Measurements from ENCODE around the gene H1-8. TPM values are rescaled to one million over a fixed set of nuclear protein-coding genes. Genes with fewer than 3 reads are reported as not detected.
"Not testable (repeated sequence)": the region's sequence is repeated elsewhere in the genome, so short reads cannot be mapped to it uniquely, and the experiment has no call there.

The H1-8 gene
- total RNA-seq, 4 donors from 2014 or later = not detected

DNA sequence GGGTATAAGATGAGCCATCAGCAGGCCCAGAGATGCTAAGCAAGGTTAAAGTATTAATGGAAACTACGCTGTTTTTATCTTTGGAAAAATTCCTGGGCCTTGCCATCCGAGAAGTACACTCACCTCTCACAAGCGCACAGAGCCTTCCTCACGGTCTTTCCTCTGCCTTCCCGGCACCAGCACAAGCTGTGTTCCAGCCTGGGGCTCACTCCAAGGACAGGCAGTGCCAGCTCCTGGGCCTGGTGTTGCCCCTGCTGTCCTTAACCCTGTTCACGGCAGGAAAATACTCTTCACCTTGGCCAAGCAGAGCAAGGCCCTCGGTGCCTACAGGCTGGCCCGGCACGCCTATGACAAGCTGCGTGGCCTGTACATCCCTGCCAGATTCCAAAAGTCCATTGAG is 28.9 kb upstream of the H1-8 start:
- no peak overlapping the region for H3K4me3 ChIP-seq
- 78 to 96% methylated on average over 6 to 10 of the region's 10 CpGs for WGBS, 2 donors
- H3K36me3 ChIP-seq = peaks cover 0 to 98% (median 0%) of the 10 kb centered on the region in 3 donors
- H3K4me1 ChIP-seq = no peaks in the 10 kb centered on the region
- no peaks in the 10 kb centered on the region for H3K9me3 ChIP-seq
- no peak overlapping the region for H3K27ac ChIP-seq
- DNase-seq (ENCODE audit: low spot score in 2 of 2) = no peak
- no peak for TF ChIP-seq EP300 (IDR thresholded peaks at IDR 0.05)
- no peak for TF ChIP-seq POLR2A (IDR thresholded peaks at IDR 0.05)
- TF ChIP-seq, protein P1, sequence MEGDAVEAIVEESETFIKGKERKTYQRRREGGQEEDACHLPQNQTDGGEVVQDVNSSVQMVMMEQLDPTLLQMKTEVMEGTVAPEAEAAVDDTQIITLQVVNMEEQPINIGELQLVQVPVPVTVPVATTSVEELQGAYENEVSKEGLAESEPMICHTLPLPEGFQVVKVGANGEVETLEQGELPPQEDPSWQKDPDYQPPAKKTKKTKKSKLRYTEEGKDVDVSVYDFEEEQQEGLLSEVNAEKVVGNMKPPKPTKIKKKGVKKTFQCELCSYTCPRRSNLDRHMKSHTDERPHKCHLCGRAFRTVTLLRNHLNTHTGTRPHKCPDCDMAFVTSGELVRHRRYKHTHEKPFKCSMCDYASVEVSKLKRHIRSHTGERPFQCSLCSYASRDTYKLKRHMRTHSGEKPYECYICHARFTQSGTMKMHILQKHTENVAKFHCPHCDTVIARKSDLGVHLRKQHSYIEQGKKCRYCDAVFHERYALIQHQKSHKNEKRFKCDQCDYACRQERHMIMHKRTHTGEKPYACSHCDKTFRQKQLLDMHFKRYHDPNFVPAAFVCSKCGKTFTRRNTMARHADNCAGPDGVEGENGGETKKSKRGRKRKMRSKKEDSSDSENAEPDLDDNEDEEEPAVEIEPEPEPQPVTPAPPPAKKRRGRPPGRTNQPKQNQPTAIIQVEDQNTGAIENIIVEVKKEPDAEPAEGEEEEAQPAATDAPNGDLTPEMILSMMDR (IDR thresholded peaks at IDR 0.05) = no peak
- no peaks in the 10 kb centered on the region for H3K27me3 ChIP-seq

DNA sequence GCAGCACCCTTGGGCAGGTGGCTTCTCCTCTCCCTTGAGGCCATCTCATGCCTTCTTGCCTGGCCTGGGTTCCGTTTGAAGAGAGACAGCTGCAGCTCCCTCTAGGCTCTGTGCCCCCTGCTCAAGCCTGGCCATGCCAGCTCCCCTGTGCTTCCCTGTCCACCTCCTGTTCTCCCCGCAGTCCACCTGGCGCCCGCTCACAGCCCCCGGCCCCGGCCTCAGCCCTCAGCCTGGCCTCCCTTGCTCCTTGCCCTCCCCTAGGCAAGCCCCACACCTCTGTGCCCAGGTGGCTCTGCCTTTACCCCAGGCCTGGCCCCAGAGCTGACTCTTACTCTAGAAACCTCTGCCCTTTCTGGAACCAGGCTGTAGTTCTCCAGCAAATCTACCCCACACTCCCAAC is 28.4 kb upstream of the H1-8 start:
- 93 to 96% methylated on average over 6 of the region's 6 CpGs for WGBS, 2 donors
- H3K4me1 ChIP-seq = no peaks in the 10 kb centered on the region
- peaks cover 0 to 98% (median 0%) of the 10 kb centered on the region in 3 donors for H3K36me3 ChIP-seq
- TF ChIP-seq POLR2A (IDR thresholded peaks at IDR 0.05) (no peak), EP300 (IDR thresholded peaks at IDR 0.05) (no peak)
- TF ChIP-seq, protein P1 (IDR thresholded peaks at IDR 0.05) = no peak
- no peak for DNase-seq (ENCODE audit: low spot score in 2 of 2)
- no peaks in the 10 kb centered on the region for H3K27me3 ChIP-seq
- no peaks in the 10 kb centered on the region for H3K9me3 ChIP-seq
- H3K27ac ChIP-seq = no peak overlapping the region
- H3K4me3 ChIP-seq = no peak overlapping the region

DNA sequence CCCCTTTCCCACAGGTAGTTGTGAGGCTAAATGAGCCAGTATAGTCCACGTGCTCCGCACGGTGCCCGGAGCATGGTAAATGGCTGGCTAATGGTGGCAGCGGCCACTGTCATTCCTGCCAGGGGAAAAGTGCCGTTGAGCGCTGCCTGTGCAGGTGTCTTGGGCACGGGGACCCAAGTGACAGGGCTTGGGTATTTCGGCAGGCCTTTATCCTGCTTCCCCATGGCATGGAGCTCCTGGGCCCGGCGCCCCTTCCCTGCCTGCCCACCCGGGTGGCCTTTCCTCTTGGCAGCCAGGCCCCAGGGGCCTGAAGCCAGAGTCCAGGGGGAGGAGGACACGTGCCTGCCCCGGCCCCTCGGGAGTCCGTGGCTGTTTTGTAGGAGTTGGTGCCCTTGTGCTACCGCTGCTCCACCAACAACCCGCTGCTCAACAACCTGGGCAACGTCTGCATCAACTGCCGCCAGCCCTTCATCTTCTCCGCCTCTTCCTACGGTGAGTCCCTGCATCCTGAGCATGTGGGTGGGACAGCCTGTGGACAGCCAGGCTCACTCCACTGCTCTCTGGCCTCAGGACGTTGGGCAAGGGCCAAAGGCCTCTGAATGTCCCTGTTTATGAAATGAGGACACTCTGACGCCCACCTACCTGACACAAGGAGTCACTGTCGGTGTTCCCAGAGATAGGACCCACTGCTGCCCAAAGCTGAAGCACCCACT is 27.7 kb upstream of the H1-8 start:
- H3K4me3 ChIP-seq; H3K4me1 ChIP-seq; H3K27ac ChIP-seq; H3K27me3 ChIP-seq; DNase-seq (ENCODE audit: low spot score in 2 of 2); H3K9me3 ChIP-seq: not testable (repeated sequence)
- H3K36me3 ChIP-seq = peaks cover 0 to 98% (median 0%) of the 10 kb centered on the region in 3 donors
- 90 to 97% methylated on average over 12 to 18 of the region's 25 CpGs for WGBS, 2 donors

DNA sequence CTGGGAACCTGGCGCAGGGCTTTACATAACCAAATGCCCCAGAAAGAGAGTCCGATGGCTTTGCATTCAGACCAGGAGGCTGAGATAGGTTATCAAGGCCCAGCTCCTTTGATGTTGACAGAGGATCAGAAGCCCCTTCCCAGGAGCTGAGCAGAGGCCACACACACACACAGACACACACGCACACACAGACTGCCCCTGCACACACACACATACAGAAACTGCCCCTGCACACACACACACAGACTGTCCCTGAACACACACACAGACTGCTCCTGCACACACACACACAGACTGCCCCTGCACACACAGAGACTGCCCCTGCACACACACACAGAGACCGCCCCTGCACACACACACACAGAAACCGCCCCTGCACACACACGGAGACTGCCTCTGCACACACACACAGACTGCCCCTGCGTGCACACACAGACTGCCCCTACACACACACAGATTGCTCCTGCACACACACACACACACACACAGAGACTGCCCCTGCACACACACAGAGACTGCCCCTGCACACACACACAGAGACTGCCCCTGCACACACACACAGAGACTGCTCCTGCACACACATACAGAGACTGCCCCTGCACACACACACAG is 27.0 kb upstream of the H1-8 start:
- 83 to 89% methylated on average over 6 to 7 of the region's 7 CpGs for WGBS, 2 donors
- H3K9me3 ChIP-seq; H3K4me1 ChIP-seq; H3K27ac ChIP-seq; H3K4me3 ChIP-seq; H3K27me3 ChIP-seq; DNase-seq (ENCODE audit: low spot score in 2 of 2): not testable (repeated sequence)
- H3K36me3 ChIP-seq = peaks cover 0 to 95% (median 0%) of the 10 kb centered on the region in 3 donors

DNA sequence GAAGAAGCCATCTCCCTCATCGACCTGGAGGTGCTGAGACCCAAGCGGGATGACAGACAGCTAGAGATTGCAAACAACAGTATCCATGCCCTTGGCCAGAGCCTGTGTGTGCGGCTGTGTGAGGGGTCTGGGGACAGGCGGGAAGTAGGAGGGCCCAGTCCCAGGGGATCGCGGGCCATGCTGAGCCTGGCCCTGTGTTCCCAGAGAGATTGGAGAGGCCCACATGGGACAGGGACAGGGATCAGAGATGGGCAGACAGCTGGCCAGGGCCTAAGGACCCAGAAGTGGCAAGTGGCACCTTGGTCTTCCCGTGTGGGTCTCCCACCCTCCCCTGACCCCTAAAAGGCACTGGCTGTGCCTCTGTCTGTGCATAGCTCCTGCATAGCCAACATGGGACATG is 25.5 kb upstream of the H1-8 start:
- Histone ChIP-seq H3K36me3 (peaks cover 0 to 83% (median 0%) of the 10 kb centered on the region in 3 donors), H3K4me1 (no peaks in the 10 kb centered on the region), H3K9me3 (no peaks in the 10 kb centered on the region), H3K27me3 (no peaks in the 10 kb centered on the region), H3K27ac (no peak overlapping the region), H3K4me3 (no peak overlapping the region)
- DNase-seq (ENCODE audit: low spot score in 2 of 2) = no peak
- no peak for TF ChIP-seq EP300 (IDR thresholded peaks at IDR 0.05)
- TF ChIP-seq POLR2A (IDR thresholded peaks at IDR 0.05) = no peak
- TF ChIP-seq, protein P1 (IDR thresholded peaks at IDR 0.05) = no peak
- 86 to 94% methylated on average over 7 of the region's 7 CpGs for WGBS, 2 donors

DNA sequence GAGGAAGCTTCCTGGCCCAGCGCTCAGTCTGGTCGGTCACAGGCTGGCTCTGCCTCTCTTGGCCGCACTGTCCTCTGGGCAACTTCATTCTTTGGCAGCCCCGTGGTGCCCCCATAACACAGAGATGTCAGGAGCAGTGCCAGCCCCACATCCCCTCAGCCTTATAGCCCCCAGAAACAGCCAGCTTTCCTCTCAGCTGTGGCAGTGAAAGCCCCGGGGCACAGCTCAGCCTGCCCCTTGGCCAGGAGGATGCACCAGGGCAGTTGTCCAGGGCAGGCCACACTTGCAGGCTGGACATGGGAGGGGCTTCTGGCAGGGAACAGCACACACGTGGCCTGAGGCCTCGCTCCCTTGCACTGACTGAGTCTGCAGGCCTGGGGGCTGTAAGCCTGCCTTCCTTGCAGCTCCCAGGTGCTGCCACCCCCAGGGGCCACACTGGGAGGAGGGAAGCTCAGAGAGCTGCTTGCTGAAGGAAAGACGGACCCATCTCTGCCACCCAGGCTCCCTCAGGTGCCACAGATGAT is 24.9 kb upstream of the H1-8 start:
- Histone ChIP-seq H3K4me1 (no peaks in the 10 kb centered on the region), H3K9me3 (no peaks in the 10 kb centered on the region), H3K4me3 (no peak overlapping the region), H3K27ac (no peak overlapping the region), H3K27me3 (no peaks in the 10 kb centered on the region), H3K36me3 (peaks cover 0 to 77% (median 0%) of the 10 kb centered on the region in 3 donors)
- TF ChIP-seq EP300 (IDR thresholded peaks at IDR 0.05) = no peak
- no peak for DNase-seq (ENCODE audit: low spot score in 2 of 2)
- 81 to 85% methylated on average over 6 of the region's 8 CpGs for WGBS, 2 donors

Measured in tibial nerve (tissue), 4 donors.